H1 (cell line): Measurements from ENCODE around the gene UHMK1. TPM values are rescaled to one million over a fixed set of nuclear protein-coding genes. Genes with fewer than 3 reads are reported as not detected.

Source experiments
- CTCF ChIA-PET: fragments of 300-600 bp; sonication (Branson Sonifier 250); formaldehyde crosslinking; loops from one replicate; lab custom pipeline; 2021; ENCODE audit not compliant: partially characterized antibody; lab: Charles Lee
- POLR2A ChIA-PET: fragments of 300-600 bp; sonication (Branson Sonifier 250); formaldehyde crosslinking; loops from one replicate; lab custom pipeline; 2021; ENCODE audit warnings: inconsistent platforms; ENCODE audit not compliant: partially characterized antibody; lab: Charles Lee
- DNase-seq, 2 experiments: peaks; one replicate each; pipeline versions ENCODE4 v3.0.0 to v3.0.0-alpha.2; 2010 to 2022; ENCODE audit warnings: low spot score in 2 of 2, low read depth in 1 of 2, mixed read lengths in 1 of 2
- FAIRE-seq: peaks from 2 replicates; lab custom pipeline; 2011; peaks lifted over from hg19 to GRCh38; lab: Jason Lieb, UNC
- H2AFZ ChIP-seq: 2 replicates; pipeline ENCODE4 v1.8.1; 2012; ENCODE audit warnings: low read length, inconsistent platforms
- H2AK5ac ChIP-seq: 2 replicates; pipeline ENCODE4 v1.6.1; 2013; ENCODE audit warnings: low read depth, low read length
- H2BK120ac ChIP-seq: replicated peaks from 2 replicates; pipeline ENCODE3; 2013; ENCODE audit warnings: low read depth, low read length, inconsistent platforms
- H2BK12ac ChIP-seq: 2 replicates; pipeline ENCODE4 v1.6.1; 2013; ENCODE audit warnings: low read depth, low read length
- H2BK15ac ChIP-seq: 2 replicates; pipeline ENCODE4 v1.6.1; 2013; ENCODE audit warnings: low read length
- H2BK20ac ChIP-seq: 2 replicates; pipeline ENCODE4 v1.6.1; 2013; ENCODE audit warnings: low read length
- H2BK5ac ChIP-seq: 2 replicates; pipeline ENCODE4 v1.6.1; 2013; ENCODE audit warnings: low read depth, low read length
- H3K14ac ChIP-seq: 2 replicates; pipeline ENCODE4 v1.6.1; 2013; ENCODE audit warnings: inconsistent platforms; ENCODE audit not compliant: insufficient read length
- H3K18ac ChIP-seq: 2 replicates; pipeline ENCODE4 v1.6.1; 2013; ENCODE audit warnings: low read length; ENCODE audit errors: extremely low read depth
- H3K23ac ChIP-seq: 2 replicates; pipeline ENCODE4 v1.6.1; 2013; ENCODE audit warnings: inconsistent platforms; ENCODE audit not compliant: insufficient read length
- H3K23me2 ChIP-seq: 2 replicates; pipeline ENCODE4 v1.6.1; 2013; ENCODE audit warnings: low read depth, low read length
- H3K27ac ChIP-seq: 2 replicates; pipeline ENCODE4 v1.6.1; 2011; ENCODE audit warnings: low read depth, low read length, inconsistent platforms
- H3K27me3 ChIP-seq, 4 experiments: replicated peaks in 1 of 4; 1 replicate in 1 of 4; 2 replicates in 3 of 4; pipeline versions ENCODE4 v1.6.1 to v1.8.1; 2011 to 2013; ENCODE audit warnings: low read length in 3 of 4, mild to moderate bottlenecking in 3 of 4, inconsistent platforms in 2 of 4, mixed read lengths in 2 of 4, moderate library complexity in 1 of 4; ENCODE audit not compliant: control insufficient read depth in 3 of 4, insufficient read depth in 3 of 4; ENCODE audit errors: extremely low read depth in 1 of 4
- H3K36me3 ChIP-seq, 4 experiments: 2 replicates each; pipeline versions ENCODE4 v1.6.1 to v1.8.1; 2011 to 2013; ENCODE audit warnings: mild to moderate bottlenecking in 4 of 4, low read length in 3 of 4, moderate library complexity in 2 of 4, control low read depth in 1 of 4, inconsistent platforms in 1 of 4; ENCODE audit not compliant: insufficient read depth in 4 of 4, control insufficient read depth in 2 of 4
- H3K4ac ChIP-seq: replicated peaks from 2 replicates; pipeline ENCODE3; 2013; ENCODE audit warnings: low read length, low read depth, mixed read lengths, inconsistent platforms; ENCODE audit not compliant: insufficient read length
- H3K4me1 ChIP-seq, 4 experiments: replicated peaks in 1 of 4; 1 replicate in 1 of 4; 2 replicates in 3 of 4; pipeline versions ENCODE4 v1.6.1 to v1.8.1; 2011 to 2013; ENCODE audit warnings: low read length in 3 of 4, inconsistent platforms in 2 of 4, mixed read lengths in 1 of 4; ENCODE audit not compliant: insufficient read depth in 4 of 4, control insufficient read depth in 3 of 4
- H3K4me2 ChIP-seq, 2 experiments: 2 replicates each; pipeline versions ENCODE4 v1.6.1 to v1.8.1; 2011 to 2013; ENCODE audit warnings: low read depth in 2 of 2, low read length in 2 of 2, control low read depth in 1 of 2, inconsistent platforms in 1 of 2, mild to moderate bottlenecking in 1 of 2; ENCODE audit not compliant: insufficient read depth in 1 of 2
- H3K4me3 ChIP-seq, 4 experiments: fragments of 200-600, 300-600 bp in 1 of 4; sonication (generic), shearing (Covaris generic), sonication (Bioruptor Twin) in 1 of 4; 2 replicates each; pipeline versions ENCODE4 v1.5.1 to v1.8.1; 2011 to 2016; ENCODE audit warnings: low read length in 4 of 4, low read depth in 3 of 4, control low read depth in 2 of 4, inconsistent platforms in 2 of 4, mild to moderate bottlenecking in 2 of 4, mixed read lengths in 1 of 4, moderate library complexity in 1 of 4; ENCODE audit not compliant: insufficient read depth in 2 of 4; ENCODE audit errors: extremely low read depth in 1 of 4
- H3K56ac ChIP-seq: replicated peaks from 2 replicates; pipeline ENCODE3; 2013; ENCODE audit warnings: low read depth, mild to moderate bottlenecking, mixed read lengths, low read length, inconsistent platforms; ENCODE audit not compliant: insufficient read length
- H3K79me1 ChIP-seq: 2 replicates; pipeline ENCODE4 v1.6.1; 2013; ENCODE audit warnings: low read depth, low read length, control low read depth
- H3K79me2 ChIP-seq, 2 experiments: 2 replicates each; pipeline versions ENCODE4 v1.6.1 to v1.8.1; 2012 to 2013; ENCODE audit warnings: low read length in 2 of 2, mild to moderate bottlenecking in 2 of 2, inconsistent platforms in 1 of 2; ENCODE audit not compliant: insufficient read depth in 2 of 2, control insufficient read depth in 1 of 2
- H3K9ac ChIP-seq, 4 experiments: replicated peaks in 1 of 4; 1 replicate in 1 of 4; 2 replicates in 3 of 4; pipeline versions ENCODE4 v1.6.1 to v1.8.1; 2011 to 2013; ENCODE audit warnings: low read depth in 3 of 4, low read length in 3 of 4, control low read depth in 2 of 4, mild to moderate bottlenecking in 2 of 4, moderate library complexity in 2 of 4, inconsistent platforms in 1 of 4; ENCODE audit errors: extremely low read depth in 1 of 4
- H3K9me3 ChIP-seq, 2 experiments: 2 replicates each; pipeline versions ENCODE4 v1.6.1 to v1.8.1; 2012 to 2013; ENCODE audit warnings: mild to moderate bottlenecking in 2 of 2, moderate library complexity in 2 of 2, control low read depth in 1 of 2, inconsistent platforms in 1 of 2, low read depth in 1 of 2, low read length in 1 of 2, mixed read lengths in 1 of 2; ENCODE audit not compliant: insufficient read depth in 2 of 2
- H4K20me1 ChIP-seq, 2 experiments: replicated peaks in 1 of 2; 2 replicates each; pipeline versions ENCODE3 to v1.8.1; 2011 to 2013; ENCODE audit warnings: inconsistent platforms in 2 of 2, low read length in 2 of 2, mild to moderate bottlenecking in 1 of 2; ENCODE audit not compliant: insufficient read depth in 2 of 2, control insufficient read depth in 1 of 2
- H4K5ac ChIP-seq: 2 replicates; pipeline ENCODE4 v1.6.1; 2013; ENCODE audit warnings: low read length, low read depth, mixed read lengths, inconsistent platforms; ENCODE audit not compliant: insufficient read length
- H4K8ac ChIP-seq: 2 replicates; pipeline ENCODE4 v1.8.0; 2013; ENCODE audit warnings: mild to moderate bottlenecking, moderate library complexity, low read length, inconsistent platforms; ENCODE audit not compliant: insufficient read depth; ENCODE audit errors: extremely low read depth
- H4K91ac ChIP-seq: replicated peaks from 2 replicates; pipeline ENCODE3; 2013; ENCODE audit warnings: low read length, mixed read lengths, inconsistent platforms; ENCODE audit not compliant: insufficient read length
- BACH1 ChIP-seq: IDR thresholded peaks from 2 replicates; pipeline ENCODE4 v1.6.1; 2012; ENCODE audit warnings: low read length, improper control_type of control experiment
- BCL11A ChIP-seq, 2 experiments: IDR thresholded peaks; one replicate each; pipeline ENCODE4 v1.6.1; 2011; ENCODE audit warnings: low read depth in 2 of 2, low read length in 2 of 2, mild to moderate bottlenecking in 2 of 2
- BRCA1 ChIP-seq: IDR thresholded peaks from 2 replicates; pipeline ENCODE4 v1.6.1; 2012; ENCODE audit warnings: low read depth, low read length, improper control_type of control experiment
- CHD2 ChIP-seq: IDR thresholded peaks from 2 replicates; pipeline ENCODE4 v1.6.1; 2012; ENCODE audit warnings: low read length, improper control_type of control experiment
- GABPA ChIP-seq: IDR thresholded peaks from 2 replicates; pipeline ENCODE4 v1.6.1; 2011; ENCODE audit warnings: mild to moderate bottlenecking, low read length, moderate library complexity, borderline replicate concordance; ENCODE audit not compliant: insufficient read depth
- JUND ChIP-seq: IDR thresholded peaks from 2 replicates; pipeline ENCODE4 v1.6.1; 2011; ENCODE audit warnings: mild to moderate bottlenecking, improper control_type of control experiment, low read length
- KDM5A ChIP-seq: fragments of 200-600 bp; IDR thresholded peaks from 2 replicates; pipeline ENCODE4 v1.7.1; 2012; ENCODE audit warnings: mild to moderate bottlenecking, low read length, inconsistent platforms, mixed read lengths
- NANOG ChIP-seq: IDR thresholded peaks from 2 replicates; pipeline ENCODE4 v1.6.1; 2011; ENCODE audit warnings: low read length, low read depth, mild to moderate bottlenecking, inconsistent platforms; ENCODE audit not compliant: insufficient read depth, poor library complexity, severe bottlenecking
- PHF8 ChIP-seq: fragments of 200-600 bp; sonication (generic); conservative IDR thresholded peaks from 2 replicates; pipeline ENCODE4 v1.7.1; 2012; ENCODE audit warnings: low read depth, mild to moderate bottlenecking, inconsistent platforms, low read length, moderate library complexity
- RNF2 ChIP-seq: fragments of 200-900, 300-1000 bp; sonication (generic); IDR thresholded peaks from 2 replicates; pipeline ENCODE4 v1.7.1; 2016; ENCODE audit warnings: borderline replicate concordance, low read depth, mild to moderate bottlenecking, antibody characterized with exemption, low read length; ENCODE audit not compliant: poor library complexity, severe bottlenecking; ENCODE audit errors: missing control alignments
- SAP30 ChIP-seq: fragments of 300-600 bp; sonication (generic); IDR thresholded peaks from 2 replicates; pipeline ENCODE4 v1.7.1; 2012; ENCODE audit warnings: low read length, moderate library complexity, mild to moderate bottlenecking, inconsistent platforms; ENCODE audit not compliant: insufficient read depth, insufficient replicate concordance
- SP2 ChIP-seq: IDR thresholded peaks from 2 replicates; pipeline ENCODE4 v1.6.1; 2012; ENCODE audit warnings: mild to moderate bottlenecking, low read length, inconsistent platforms
- SP4 ChIP-seq: IDR thresholded peaks from 2 replicates; pipeline ENCODE4 v1.6.1; 2012; ENCODE audit warnings: low read length, inconsistent platforms
- SUZ12 ChIP-seq: fragments of 200-600 bp; sonication (generic); IDR thresholded peaks from 2 replicates; pipeline ENCODE4 v1.6.1; 2012; ENCODE audit warnings: mild to moderate bottlenecking, inconsistent platforms, low read length, moderate library complexity, mixed read lengths
- TCF12 ChIP-seq: IDR thresholded peaks from 2 replicates; pipeline ENCODE4 v1.6.1; 2011; ENCODE audit warnings: low read depth, mild to moderate bottlenecking, low read length
- WGBS, 2 experiments: shearing (Covaris generic) in 1 of 2; methylation state at CpG; one replicate each; pipeline versions ENCODE4 v1.1.6 to v1.1.7; 2013 to 2015; ENCODE audit warnings: low lambda C conversion rate in 2 of 2, mixed read lengths in 2 of 2, inconsistent platforms in 1 of 2, low coverage in 1 of 2, missing lambda C conversion rate in 1 of 2; ENCODE audit not compliant: insufficient replicate concordance in 2 of 2, insufficient coverage in 1 of 2, insufficient read length in 1 of 2; ENCODE audit errors: extremely low coverage in 1 of 2, missing lambda C conversion rate in 1 of 2; 5-methylcytosine and 5-hydroxymethylcytosine counted together
- polyA plus RNA-seq, 7 experiments: library from polyadenylated mRNA; depleted of rRNA in 3 of 7; stranded (reverse) in 5 of 7; unstranded in 2 of 7; fragments of >200 nt in 5 of 7; fragments of 200-250 nt in 2 of 7; gene quantifications; 1 replicate in 5 of 7; 2 replicates in 1 of 7; 4 replicates in 1 of 7; pipeline versions ENCODE4 v1.2.1 to v1.2.3, GENCODE V29; 2011 to 2013; ENCODE audit warnings: missing spikeins in 2 of 7, mixed read lengths in 2 of 7
- total RNA-seq: library from RNA; stranded (reverse); fragmentation: NEBNext Ultra II Directional; extraction: Animal tissue kit (Norgen Biotek cat#: 25700); gene quantifications from 2 replicates; pipeline ENCODE4 v1.2.1, GENCODE V29; 2021

UHMK1 gene
- total and polyA plus RNA-seq, 2 of the 8 experiments (the other 6 are each of a cell fraction or from before 2014, with no cell fraction given): 4.6 to 16.1 TPM

DNA sequence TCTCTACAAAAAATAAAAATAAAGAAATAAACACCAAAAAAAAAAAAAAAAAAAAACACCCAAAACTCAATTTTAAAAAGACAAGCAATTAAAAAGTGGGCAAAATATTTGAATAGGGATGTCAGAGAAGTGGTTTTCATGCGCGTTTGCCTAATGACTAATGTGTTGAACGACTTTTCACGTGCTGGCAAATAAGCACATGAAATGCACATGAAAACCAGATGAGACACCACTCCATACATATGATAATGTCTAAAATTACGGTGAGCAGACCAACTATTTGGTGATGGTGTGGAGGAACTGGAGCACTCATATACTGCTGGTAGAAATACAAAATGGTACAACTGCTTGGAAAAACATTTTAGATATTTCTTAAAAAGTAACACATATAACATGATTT is 39.4 kb upstream of the UHMK1 start:
- WGBS, 2 experiments: 92% methylated on average over 5 of the region's 5 CpGs; no CpG with 5 or more reads in 1 of the 2 experiments
- no peak overlapping the region for H4K8ac ChIP-seq
- POLR2A ChIA-PET: no interaction called here
- TF ChIP-seq BACH1: no peak
- TF ChIP-seq NANOG: no peak
- TF ChIP-seq BCL11A (IDR thresholded peaks at IDR 0.05; ENCODE audit: low read depth in 2 of 2, low read length in 2 of 2): no peak
- TF ChIP-seq GABPA: no peak
- TF ChIP-seq SP2: no peak
- TF ChIP-seq KDM5A: no peak
- TF ChIP-seq TCF12: no peak
- no peak for TF ChIP-seq JUND
- no peak for TF ChIP-seq SP4
- no peak for TF ChIP-seq SAP30
- no peak for TF ChIP-seq PHF8
- no peak for TF ChIP-seq SUZ12
- TF ChIP-seq CHD2: no peak
- no peak for TF ChIP-seq BRCA1
- no peak for TF ChIP-seq RNF2

More for the DNA sequence above, 39.4 kb upstream of the UHMK1 start:
- no peak overlapping the region for H2AK5ac ChIP-seq
- H3K79me2 ChIP-seq: no peaks in the 10 kb centered on the region
- no peak overlapping the region for H3K9ac ChIP-seq
- H3K4me1 ChIP-seq: no peaks in the 10 kb centered on the region
- no peak overlapping the region for H3K14ac ChIP-seq
- no peak overlapping the region for H2BK12ac ChIP-seq
- H3K18ac ChIP-seq: no peak overlapping the region
- H3K56ac ChIP-seq: no peak overlapping the region
- no peak overlapping the region for H4K5ac ChIP-seq
- CTCF ChIA-PET: interaction anchor here (0.9 kb wide), 1 partner anchor 34 kb away, joined by 3 read pairs; no protein-coding TSS in a partner anchor
- no peak for DNase-seq
- H3K23me2 ChIP-seq: no peaks in the 10 kb centered on the region; the same call in 1 of the 2 replicates
- H3K27ac ChIP-seq: no peak overlapping the region
- H2BK120ac ChIP-seq: no peak overlapping the region
- no peaks in the 10 kb centered on the region for H3K27me3 ChIP-seq
- no peak overlapping the region for H3K23ac ChIP-seq
- H4K20me1 ChIP-seq: no peaks in the 10 kb centered on the region
- H2BK5ac ChIP-seq: no peak overlapping the region
- no peaks in the 10 kb centered on the region for H3K9me3 ChIP-seq
- no peak overlapping the region for H2BK20ac ChIP-seq
- H4K91ac ChIP-seq: no peak overlapping the region
- no peak overlapping the region for H2AFZ ChIP-seq
- no peaks in the 10 kb centered on the region for H3K36me3 ChIP-seq
- no peak overlapping the region for H3K4me2 ChIP-seq
- no peak overlapping the region for H2BK15ac ChIP-seq
- FAIRE-seq: no peak
- no peak overlapping the region for H3K4me3 ChIP-seq
- no peaks in the 10 kb centered on the region for H3K79me1 ChIP-seq
- no peak overlapping the region for H3K4ac ChIP-seq
